ENCODE measurements around the gene TTLL12.

The TTLL12 gene

DNA sequence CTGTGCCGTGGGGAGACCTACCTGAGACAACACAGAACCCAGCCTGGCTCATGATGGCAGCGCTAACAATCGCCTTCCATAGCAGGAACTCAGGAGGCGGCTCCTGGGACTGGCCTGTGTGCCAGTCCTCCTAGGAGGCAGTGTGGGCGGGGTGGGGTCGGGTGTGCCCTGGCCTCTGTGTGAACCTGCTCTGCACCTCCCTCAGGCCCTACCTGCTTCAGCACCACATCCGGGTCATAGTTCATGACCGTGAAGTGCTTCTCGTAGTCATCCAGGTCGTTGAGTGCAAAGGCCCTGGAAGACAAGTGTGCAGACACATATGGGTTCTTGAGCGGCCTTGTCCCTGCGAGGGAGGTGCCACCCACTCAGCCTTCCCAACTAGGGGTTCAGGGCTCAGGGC, 15.3 kb downstream of the TTLL12 start:
- H3K27ac ChIP-seq = no peak overlapping the region

DNA sequence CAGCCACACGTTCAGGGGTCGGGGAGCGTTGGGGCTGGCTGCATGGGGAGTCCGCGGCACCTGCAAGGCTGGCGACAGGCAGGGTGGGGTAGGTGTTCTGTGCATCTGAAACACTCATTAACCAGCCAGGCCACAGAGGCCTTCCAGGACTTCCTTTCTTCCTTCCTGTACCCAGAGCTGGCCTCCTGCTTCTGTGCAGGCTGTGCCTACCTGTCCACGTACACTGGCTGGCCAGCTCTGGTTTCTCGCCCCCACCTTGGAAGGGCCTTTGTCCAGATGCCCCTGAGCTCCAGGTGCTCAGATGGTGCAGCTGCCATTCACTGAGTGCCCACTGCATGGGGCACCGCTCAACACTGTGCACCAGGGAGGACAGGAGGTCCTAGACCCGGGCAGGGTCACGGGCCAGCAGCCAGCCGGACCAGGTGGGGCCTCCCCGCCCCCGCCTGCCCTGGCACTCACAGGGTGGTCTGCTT, 15.9 kb downstream of the TTLL12 start:
- no peak overlapping the region for H3K27ac ChIP-seq

More for the DNA sequence above, 15.3 kb downstream of the TTLL12 start:
- TF ChIP-seq ZFX (IDR thresholded peaks at IDR 0.05; ENCODE audit: borderline replicate concordance) = no peak
- TF ChIP-seq, protein P1, sequence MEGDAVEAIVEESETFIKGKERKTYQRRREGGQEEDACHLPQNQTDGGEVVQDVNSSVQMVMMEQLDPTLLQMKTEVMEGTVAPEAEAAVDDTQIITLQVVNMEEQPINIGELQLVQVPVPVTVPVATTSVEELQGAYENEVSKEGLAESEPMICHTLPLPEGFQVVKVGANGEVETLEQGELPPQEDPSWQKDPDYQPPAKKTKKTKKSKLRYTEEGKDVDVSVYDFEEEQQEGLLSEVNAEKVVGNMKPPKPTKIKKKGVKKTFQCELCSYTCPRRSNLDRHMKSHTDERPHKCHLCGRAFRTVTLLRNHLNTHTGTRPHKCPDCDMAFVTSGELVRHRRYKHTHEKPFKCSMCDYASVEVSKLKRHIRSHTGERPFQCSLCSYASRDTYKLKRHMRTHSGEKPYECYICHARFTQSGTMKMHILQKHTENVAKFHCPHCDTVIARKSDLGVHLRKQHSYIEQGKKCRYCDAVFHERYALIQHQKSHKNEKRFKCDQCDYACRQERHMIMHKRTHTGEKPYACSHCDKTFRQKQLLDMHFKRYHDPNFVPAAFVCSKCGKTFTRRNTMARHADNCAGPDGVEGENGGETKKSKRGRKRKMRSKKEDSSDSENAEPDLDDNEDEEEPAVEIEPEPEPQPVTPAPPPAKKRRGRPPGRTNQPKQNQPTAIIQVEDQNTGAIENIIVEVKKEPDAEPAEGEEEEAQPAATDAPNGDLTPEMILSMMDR (IDR thresholded peaks at IDR 0.05) = no peak

DNA sequence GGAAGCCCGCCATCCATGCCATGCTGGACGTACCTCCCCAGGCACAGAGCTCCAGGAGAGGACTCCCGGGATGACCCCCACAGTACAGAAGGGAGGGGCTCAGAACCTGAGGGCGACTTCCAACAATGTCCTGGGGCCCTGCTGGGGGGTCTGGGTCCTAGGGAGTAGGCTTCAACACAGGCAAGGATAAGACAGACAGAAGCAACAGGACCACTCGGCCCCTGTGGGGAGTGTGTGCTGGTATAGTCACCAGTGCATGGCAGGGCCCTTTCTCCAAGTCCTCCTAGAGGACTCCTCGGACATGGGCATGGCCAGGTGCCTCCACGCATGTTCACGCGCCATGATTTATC, 16.8 kb downstream of the TTLL12 start:
- no peak overlapping the region for H3K27ac ChIP-seq
- TF ChIP-seq ZFX (IDR thresholded peaks at IDR 0.05; ENCODE audit: borderline replicate concordance) = no peak
- TF ChIP-seq, protein P1 (IDR thresholded peaks at IDR 0.05) = no peak

More for the DNA sequence above, 15.9 kb downstream of the TTLL12 start:
- TF ChIP-seq, protein P1 (IDR thresholded peaks at IDR 0.05) = no peak
- TF ChIP-seq ZFX (IDR thresholded peaks at IDR 0.05; ENCODE audit: borderline replicate concordance) = no peak

DNA sequence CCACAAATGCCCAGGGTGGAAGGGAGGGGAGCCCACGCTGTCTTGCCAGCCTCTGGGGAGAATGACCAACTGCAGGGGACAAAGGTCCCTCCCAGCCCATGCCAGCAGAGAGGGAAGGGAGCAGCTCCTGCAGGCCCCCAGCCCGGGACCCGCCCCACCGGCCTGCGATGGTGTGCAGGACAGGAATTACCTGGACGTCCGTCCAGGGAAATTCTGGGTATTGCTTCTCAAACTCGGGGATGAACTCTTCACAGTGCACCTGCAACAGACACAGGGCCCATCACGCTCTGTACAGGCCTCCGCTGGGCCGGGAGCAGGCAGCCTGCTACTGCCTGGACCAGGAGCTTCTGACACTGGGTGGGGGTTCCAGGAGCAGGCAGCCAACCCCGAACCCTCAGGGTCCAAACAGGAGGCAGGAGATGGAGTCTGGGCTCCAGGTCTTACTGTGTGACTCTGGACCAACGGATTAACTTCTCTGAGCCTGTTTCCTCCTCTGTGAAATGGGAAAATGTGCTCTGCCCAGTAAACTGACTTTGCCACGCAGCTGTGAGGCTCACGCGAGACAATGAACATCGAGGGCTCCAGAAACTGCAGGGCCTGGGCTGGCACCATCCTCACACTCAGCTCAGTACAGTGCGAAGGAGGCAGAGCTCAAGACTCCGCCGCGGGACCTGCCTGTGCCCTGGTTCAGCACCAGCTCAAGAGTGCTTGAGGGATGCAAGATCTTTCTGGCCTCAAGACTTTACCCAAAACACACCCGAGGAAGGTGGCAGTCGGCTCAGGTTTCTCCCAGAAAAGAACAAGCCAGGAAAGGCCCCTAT, 17.4 kb downstream of the TTLL12 start:
- TF ChIP-seq, protein P1 (IDR thresholded peaks at IDR 0.05) = no peak
- no peak for TF ChIP-seq ZFX (IDR thresholded peaks at IDR 0.05; ENCODE audit: borderline replicate concordance)
- H3K27ac ChIP-seq = no peak overlapping the region

DNA sequence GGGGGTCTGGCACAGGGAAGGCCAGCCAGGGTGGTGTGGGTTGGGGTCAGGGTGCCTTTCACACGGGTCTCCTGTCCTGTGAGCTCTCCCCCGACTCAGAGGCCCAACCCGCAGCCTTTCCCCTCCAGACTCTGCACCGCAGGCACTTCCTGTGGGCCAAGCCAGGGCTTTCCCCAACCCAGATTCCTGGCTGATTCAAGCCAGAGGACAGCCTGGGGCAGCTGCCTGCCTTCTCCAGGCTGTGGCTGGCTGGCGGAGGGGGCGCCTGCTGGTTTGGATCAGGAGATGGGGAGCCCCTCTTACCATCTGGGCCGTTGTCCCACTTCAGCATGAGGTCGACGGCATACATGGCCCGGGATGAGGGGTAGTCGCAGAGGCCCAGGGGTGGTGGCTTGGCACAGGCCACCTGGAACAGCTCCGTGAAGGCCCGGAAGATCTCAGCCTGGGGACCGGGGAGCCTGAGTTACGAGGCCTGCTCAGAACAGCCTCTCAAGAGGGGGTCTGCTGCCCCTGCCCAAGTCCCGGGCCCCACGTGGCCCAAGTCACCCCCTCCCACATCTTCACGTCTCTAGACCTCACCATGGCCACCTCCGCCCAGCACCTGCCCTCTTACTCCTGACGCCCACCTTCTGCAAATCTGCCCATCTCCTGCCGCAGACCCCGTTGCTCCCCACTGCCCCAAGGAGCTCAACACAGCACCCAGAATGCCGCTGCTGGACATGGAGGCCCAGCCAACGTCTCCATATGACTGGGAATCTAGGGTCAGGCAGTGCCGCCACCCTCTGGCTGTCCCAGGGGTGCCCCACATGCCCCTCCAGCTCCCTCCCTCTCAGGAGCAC, 18.2 kb downstream of the TTLL12 start:
- H3K27ac ChIP-seq = no peak overlapping the region
- TF ChIP-seq, protein P1 (IDR thresholded peaks at IDR 0.05) = no peak
- no peak for TF ChIP-seq ZFX (IDR thresholded peaks at IDR 0.05; ENCODE audit: borderline replicate concordance)

DNA sequence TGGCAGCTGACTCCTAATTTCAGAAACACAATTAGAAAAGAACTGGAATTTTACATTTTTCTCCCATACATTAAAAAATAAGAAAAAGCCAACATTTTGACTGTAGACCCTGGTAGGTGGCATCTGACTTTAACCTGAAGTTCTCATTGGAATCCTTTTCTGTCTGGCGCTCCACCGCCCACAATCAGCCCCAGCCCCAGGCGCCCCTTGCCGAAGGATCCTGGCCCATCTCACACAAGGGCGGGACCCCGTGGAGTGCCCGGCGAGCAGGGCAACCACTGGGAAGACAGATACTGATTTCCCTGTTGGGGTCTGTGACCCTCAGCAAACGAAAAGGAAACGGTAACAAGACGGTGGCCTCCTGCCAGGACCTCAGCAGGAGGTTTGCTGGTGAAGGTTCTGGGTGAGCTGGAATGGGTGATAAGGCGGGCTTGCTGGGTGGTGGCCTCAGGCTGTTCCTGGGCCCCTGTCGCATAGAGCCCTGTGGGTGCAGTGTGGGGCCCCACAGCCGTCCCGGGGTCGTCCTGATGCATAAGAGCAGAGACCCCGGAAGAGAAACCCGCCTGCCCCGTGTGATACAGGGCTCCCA, 19.8 kb downstream of the TTLL12 start:
- TF ChIP-seq, protein P1 (IDR thresholded peaks at IDR 0.05) = no peak
- TF ChIP-seq ZFX (IDR thresholded peaks at IDR 0.05; ENCODE audit: borderline replicate concordance) = no peak
- H3K27ac ChIP-seq = no peak overlapping the region

Measured in 22Rv1 (cell line).